Calu3 (cell line): Measurements from ENCODE around the gene CCNL2. TPM values are rescaled to one million over a fixed set of nuclear protein-coding genes. Genes with fewer than 3 reads are reported as not detected.
A peak's percentile ranks its signal among the peaks of the same experiment; 100 is the strongest.

Source experiments
- BruUV-seq: library from RNA; stranded (reverse); fragments of 400-500 nt; replicated peaks from 2 replicates; lab custom pipeline; 2021; lab: Mats Ljungman, UMichigan
- CTCF ChIA-PET: fragments of 300-600 bp; sonication (Branson Sonifier 250); formaldehyde crosslinking; loops from one replicate; lab custom pipeline; 2022; ENCODE audit warnings: antibody characterized with exemption; lab: Charles Lee
- DNase-seq: peaks from one replicate; pipeline ENCODE4 v3.0.0; 2022
- H3K27ac Mint-ChIP-seq: one replicate; pipeline ENCODE4 v1.8.0; 2022; ENCODE audit warnings: mixed read lengths; ENCODE audit not compliant: unreplicated experiment
- H3K27me3 Mint-ChIP-seq: one replicate; pipeline ENCODE4 v1.8.0; 2022; ENCODE audit warnings: mixed read lengths; ENCODE audit not compliant: unreplicated experiment
- H3K36me3 Mint-ChIP-seq: one replicate; pipeline ENCODE4 v1.8.0; 2022; ENCODE audit warnings: mild to moderate bottlenecking, moderate library complexity, mixed read lengths; ENCODE audit not compliant: insufficient read depth, unreplicated experiment
- H3K4me1 Mint-ChIP-seq: one replicate; pipeline ENCODE4 v1.8.0; 2022; ENCODE audit warnings: mild to moderate bottlenecking, low read depth, mixed read lengths; ENCODE audit not compliant: unreplicated experiment
- H3K4me3 Mint-ChIP-seq: one replicate; pipeline ENCODE4 v1.8.0; 2022; ENCODE audit warnings: mild to moderate bottlenecking, low read depth, moderate library complexity, mixed read lengths; ENCODE audit not compliant: unreplicated experiment
- H3K9me3 Mint-ChIP-seq: one replicate; pipeline ENCODE4 v1.8.0; 2022; ENCODE audit warnings: low read depth, mixed read lengths; ENCODE audit not compliant: unreplicated experiment
- CTCF ChIP-seq: fragments of 200-600 bp; IDR thresholded peaks from one replicate; pipeline ENCODE4 v1.8.0; 2022; ENCODE audit warnings: antibody characterized with exemption; ENCODE audit not compliant: unreplicated experiment
- intact Hi-C: fragments of 100-400 bp; cut with micrococcal nuclease; formaldehyde crosslinking; loops from one replicate; pipeline ENCODE4 v1.10.0; 2022; ENCODE audit not compliant: unreplicated experiment
- total RNA-seq: library from RNA; stranded (reverse); gene quantifications from 2 replicates; pipeline ENCODE4 v1.2.3, GENCODE V29; 2022

The CCNL2 gene
- total RNA-seq, 1 experiment from 2014 or later: 166 TPM

GRCh38 chr1:1351511-1352427 is 47.4 kb downstream of the CCNL2 start:
- H3K4me3 Mint-ChIP-seq: peak overlapping the region; percentile 53
- no peak for TF ChIP-seq CTCF
- intact Hi-C loops: no loop called here
- peaks cover 45% of the 10 kb centered on the region for H3K36me3 Mint-ChIP-seq
- H3K9me3 Mint-ChIP-seq: no peaks in the 10 kb centered on the region
- peak overlapping the region; percentile 54 for H3K27ac Mint-ChIP-seq
- CTCF ChIA-PET: no interaction called here
- BruUV-seq: no TSS peak
- no peaks in the 10 kb centered on the region for H3K27me3 Mint-ChIP-seq
- no peak for DNase-seq
- H3K4me1 Mint-ChIP-seq: peaks cover 7% of the 10 kb centered on the region

DNA sequence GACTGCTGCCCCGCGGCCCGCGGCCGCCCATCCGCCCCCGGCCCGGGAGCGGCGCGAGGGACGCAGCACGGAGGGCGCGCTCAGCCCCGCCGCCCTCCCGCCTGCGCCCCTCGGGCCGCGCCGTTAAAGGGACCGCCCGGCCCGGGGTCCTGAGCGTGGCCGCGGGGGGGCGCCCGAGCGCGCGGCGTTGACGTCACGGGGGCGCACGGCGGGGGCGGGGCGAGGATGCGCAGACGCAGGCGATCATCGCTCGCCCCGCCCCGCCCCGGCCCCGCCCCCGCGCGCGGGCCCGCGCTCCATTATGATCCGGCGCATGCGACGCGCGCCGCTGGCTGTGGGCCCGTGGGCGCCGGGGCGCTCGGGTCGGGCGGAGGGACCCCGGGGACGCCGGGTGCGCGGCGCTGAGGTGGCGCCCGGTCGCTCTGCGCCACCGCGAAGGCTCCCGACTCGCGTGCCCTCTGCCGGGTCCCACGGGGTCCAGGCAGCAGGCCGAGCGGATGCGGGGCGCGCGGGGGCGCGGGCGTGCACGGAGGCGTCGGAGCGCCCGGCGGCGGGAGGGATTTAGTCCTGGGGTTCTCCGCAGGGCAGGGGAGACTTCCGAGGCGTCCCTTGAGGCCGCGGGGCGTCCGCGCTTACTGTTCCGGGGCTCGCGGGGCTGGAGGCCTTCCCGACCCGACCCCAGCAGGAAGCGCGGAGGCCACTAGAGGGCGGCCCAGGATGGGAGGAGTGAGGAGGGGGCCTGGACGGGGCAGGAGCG is 49.7 kb downstream of the CCNL2 start, which contains the start of gene DVL1:
Gene DVL1 (minus strand): TSS at position 163 of the 757 bp plus-strand sequence. CDS start 353 bp downstream, outside the sequence.
- intact Hi-C loops: no loop called here
- H3K4me1 Mint-ChIP-seq: peaks cover 10% of the 10 kb centered on the region
- peak within 1 kb of the TSS; percentile 80 for H3K4me3 Mint-ChIP-seq
- CTCF ChIA-PET: no interaction called here
- no TSS peak for BruUV-seq
- no peaks in the 10 kb centered on the region for H3K9me3 Mint-ChIP-seq
- peak within 1 kb of the TSS; percentile 79 for H3K27ac Mint-ChIP-seq
- DNase-seq: peak; percentile 74
- peaks cover 58% of the 10 kb centered on the region for H3K36me3 Mint-ChIP-seq
- no peaks in the 10 kb centered on the region for H3K27me3 Mint-ChIP-seq
- TF ChIP-seq CTCF: no peak

DNA sequence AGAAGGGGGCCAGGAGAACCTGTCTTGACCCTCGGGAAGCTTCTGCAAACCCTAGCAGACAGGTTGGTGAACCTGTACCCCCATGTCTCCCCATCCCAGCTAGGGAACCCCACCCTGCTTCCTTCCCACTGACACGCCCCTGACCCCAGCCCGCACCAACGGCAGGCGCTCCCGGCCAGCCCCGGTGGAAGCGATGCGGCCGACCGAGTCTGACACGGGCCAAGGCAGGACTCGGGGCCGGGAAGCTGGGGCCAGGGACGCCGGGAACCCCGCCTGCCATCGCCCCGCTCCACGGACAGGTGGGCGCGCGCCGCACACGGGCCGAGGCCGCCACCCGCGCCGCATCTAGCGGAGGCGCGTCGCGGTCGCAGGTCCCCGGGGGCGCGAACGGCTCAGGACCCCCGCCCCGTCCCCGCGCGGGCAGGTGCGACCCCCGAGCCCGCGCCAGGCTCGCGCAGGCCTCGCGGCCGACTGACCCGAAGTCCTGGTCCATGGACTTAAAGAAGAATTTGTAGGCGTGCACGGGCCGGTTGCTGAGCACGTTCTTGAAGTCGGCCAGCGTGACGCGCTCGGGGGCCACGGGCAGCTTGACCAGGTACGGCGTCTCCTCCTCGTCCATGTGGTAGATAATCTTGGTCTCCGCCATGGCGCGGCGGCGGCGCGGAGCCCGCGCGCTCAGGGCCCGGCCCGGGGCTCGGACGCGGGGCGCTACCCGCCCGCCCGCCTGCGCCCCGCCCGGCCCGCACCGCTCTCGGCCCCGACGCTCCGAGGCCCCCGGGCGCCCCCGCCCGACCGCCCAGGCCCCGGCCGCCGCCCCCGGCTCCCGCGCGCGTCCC is 50.5 kb downstream of the CCNL2 start:
- CTCF ChIA-PET: interaction anchor here (1.6 kb wide), 1 partner anchor 57 kb away, joined by 4 read pairs; no protein-coding TSS in a partner anchor
- Mint-ChIP-seq H3K36me3 (peaks cover 59% of the 10 kb centered on the region), H3K9me3 (no peaks in the 10 kb centered on the region), H3K27me3 (no peaks in the 10 kb centered on the region), H3K4me3 (peak overlapping the region; percentile 80), H3K4me1 (peaks cover 11% of the 10 kb centered on the region), H3K27ac (peak overlapping the region; percentile 79)
- no TSS peak for BruUV-seq
- no peak for TF ChIP-seq CTCF
- intact Hi-C loops: no loop called here
- DNase-seq: no peak
